Measurements from ENCODE around the gene MADCAM1. TPM values are rescaled to one million over a fixed set of nuclear protein-coding genes. Genes with fewer than 3 reads are reported as not detected.

Gene MADCAM1
- total and polyA plus RNA-seq, 10 of the 15 experiments (the other 5 are each of a cell fraction or from before 2014, with no cell fraction given) = 0.06 to 0.32 (median 0.31) TPM; not detected in 5

- no peak overlapping the region for H3K9ac ChIP-seq (ENCODE audit: control insufficient read depth, insufficient read depth, low read length)
- TF ChIP-seq TCF3 (IDR thresholded peaks at IDR 0.05; ENCODE audit: borderline replicate concordance, insufficient read depth, low read depth, low read length) (no peak), KDM1A (IDR thresholded peaks at IDR 0.05; ENCODE audit: borderline replicate concordance) (no peak), RELB (IDR thresholded peaks at IDR 0.05; ENCODE audit: low read depth) (no peak), ASH2L (IDR thresholded peaks at IDR 0.05; ENCODE audit: borderline replicate concordance, low read depth) (no peak), CEBPZ (IDR thresholded peaks at IDR 0.05; ENCODE audit: low read depth, low read length) (no peak), TARDBP (IDR thresholded peaks at IDR 0.05; ENCODE audit: borderline replicate concordance) (no peak), NFIC (IDR thresholded peaks at IDR 0.05; ENCODE audit: low read depth, low read length) (no peak), HCFC1 (IDR thresholded peaks at IDR 0.05; ENCODE audit: low read length) (no peak), SKIL (IDR thresholded peaks at IDR 0.05; ENCODE audit: low read depth, poor library complexity, severe bottlenecking) (no peak), RAD21 (IDR thresholded peaks at IDR 0.05; ENCODE audit: insufficient read depth, low read depth, low read length) (no peak), CHD4 (IDR thresholded peaks at IDR 0.05) (no peak)
- TF ChIP-seq, protein P1, sequence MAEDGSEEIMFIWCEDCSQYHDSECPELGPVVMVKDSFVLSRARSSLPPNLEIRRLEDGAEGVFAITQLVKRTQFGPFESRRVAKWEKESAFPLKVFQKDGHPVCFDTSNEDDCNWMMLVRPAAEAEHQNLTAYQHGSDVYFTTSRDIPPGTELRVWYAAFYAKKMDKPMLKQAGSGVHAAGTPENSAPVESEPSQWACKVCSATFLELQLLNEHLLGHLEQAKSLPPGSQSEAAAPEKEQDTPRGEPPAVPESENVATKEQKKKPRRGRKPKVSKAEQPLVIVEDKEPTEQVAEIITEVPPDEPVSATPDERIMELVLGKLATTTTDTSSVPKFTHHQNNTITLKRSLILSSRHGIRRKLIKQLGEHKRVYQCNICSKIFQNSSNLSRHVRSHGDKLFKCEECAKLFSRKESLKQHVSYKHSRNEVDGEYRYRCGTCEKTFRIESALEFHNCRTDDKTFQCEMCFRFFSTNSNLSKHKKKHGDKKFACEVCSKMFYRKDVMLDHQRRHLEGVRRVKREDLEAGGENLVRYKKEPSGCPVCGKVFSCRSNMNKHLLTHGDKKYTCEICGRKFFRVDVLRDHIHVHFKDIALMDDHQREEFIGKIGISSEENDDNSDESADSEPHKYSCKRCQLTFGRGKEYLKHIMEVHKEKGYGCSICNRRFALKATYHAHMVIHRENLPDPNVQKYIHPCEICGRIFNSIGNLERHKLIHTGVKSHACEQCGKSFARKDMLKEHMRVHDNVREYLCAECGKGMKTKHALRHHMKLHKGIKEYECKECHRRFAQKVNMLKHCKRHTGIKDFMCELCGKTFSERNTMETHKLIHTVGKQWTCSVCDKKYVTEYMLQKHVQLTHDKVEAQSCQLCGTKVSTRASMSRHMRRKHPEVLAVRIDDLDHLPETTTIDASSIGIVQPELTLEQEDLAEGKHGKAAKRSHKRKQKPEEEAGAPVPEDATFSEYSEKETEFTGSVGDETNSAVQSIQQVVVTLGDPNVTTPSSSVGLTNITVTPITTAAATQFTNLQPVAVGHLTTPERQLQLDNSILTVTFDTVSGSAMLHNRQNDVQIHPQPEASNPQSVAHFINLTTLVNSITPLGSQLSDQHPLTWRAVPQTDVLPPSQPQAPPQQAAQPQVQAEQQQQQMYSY (CRISPR knock-in tag; IDR thresholded peaks at IDR 0.05) = no peak
Measured at GRCh38 chr19:478236-478903, 17.9 kb upstream of the MADCAM1 start.

More at GRCh38 chr19:478236-478903, 17.9 kb upstream of the MADCAM1 start:
- Histone ChIP-seq H3K9me3 (replicated peaks; ENCODE audit: control insufficient read depth, insufficient read depth, low read length) (no peaks in the 10 kb centered on the region; the same call in 2 of the 3 replicates), H3K4me2 (ENCODE audit: control insufficient read depth, insufficient read depth) (no peak overlapping the region), H3K79me2 (ENCODE audit: control insufficient read depth, insufficient read depth, low read length) (no peaks in the 10 kb centered on the region), H3K4me1 (ENCODE audit: control insufficient read depth, insufficient read depth, low read length) (no peaks in the 10 kb centered on the region), H3K27ac (ENCODE audit: control insufficient read depth, insufficient read depth) (no peak overlapping the region), H2AFZ (ENCODE audit: control insufficient read depth, low read depth, low read length) (no peak overlapping the region), H4K20me1 (ENCODE audit: control insufficient read depth, insufficient read depth) (no peaks in the 10 kb centered on the region), H3K27me3 (replicated peaks in 1 of 2; ENCODE audit: control insufficient read depth in 2 of 2, insufficient read depth in 2 of 2, low read length in 1 of 2) (no peaks in the 10 kb centered on the region), H3K4me3 (no peak overlapping the region), H3K36me3 (ENCODE audit: control insufficient read depth in 2 of 2, insufficient read depth in 2 of 2, low read length in 1 of 2) (no peaks in the 10 kb centered on the region)
- intact Hi-C loops (cut with micrococcal nuclease; ENCODE audit: unreplicated experiment) = no loop called here
- DNase-seq (ENCODE audit: low read depth, low spot score) (no peak), ATAC-seq (no peak), FAIRE-seq (no peak)
- in situ Hi-C loops (cut with MboI) = no loop called here
- POLR2A ChIA-PET = no interaction called here
- RAD21 ChIA-PET (ENCODE audit: unreplicated experiment) = no interaction called here
- 51% methylated on average over 26 of the region's 26 CpGs for WGBS (ENCODE audit: insufficient coverage, insufficient replicate concordance, low lambda C conversion rate, missing lambda C conversion rate)
- CTCF ChIA-PET = no interaction called here
- SMC1A ChIA-PET (ENCODE audit: uncharacterized antibody, unreplicated experiment) = no interaction called here
- no TSS peak for BruUV-seq (replicated peaks)
